Measurements from ENCODE around the gene MYO1H.
"Not testable (repeated sequence)": the region's sequence is repeated elsewhere in the genome, so short reads cannot be mapped to it uniquely, and the experiment has no call there.

MYO1H gene

DNA sequence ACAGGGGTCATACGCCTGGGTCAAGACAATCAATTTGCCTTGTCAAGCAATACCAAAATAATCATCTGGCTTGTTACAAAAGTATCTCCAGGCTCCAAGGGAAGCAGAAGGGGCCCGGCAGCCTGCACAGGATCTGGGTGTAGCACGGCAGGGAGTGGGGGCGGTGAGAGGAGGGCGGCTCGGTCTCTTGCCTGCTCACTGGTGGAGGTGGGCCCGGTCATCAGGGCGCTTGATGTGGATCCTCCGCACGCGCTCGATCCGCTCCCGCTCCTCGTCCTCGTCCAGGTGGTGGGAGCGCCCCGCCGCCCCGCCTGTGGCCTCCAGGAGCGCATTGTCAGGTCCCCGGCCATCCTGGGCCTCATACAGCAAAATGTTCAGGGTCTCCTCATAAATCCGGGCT, 103.7 kb downstream of the MYO1H start:
- DNase-seq: no peak

DNA sequence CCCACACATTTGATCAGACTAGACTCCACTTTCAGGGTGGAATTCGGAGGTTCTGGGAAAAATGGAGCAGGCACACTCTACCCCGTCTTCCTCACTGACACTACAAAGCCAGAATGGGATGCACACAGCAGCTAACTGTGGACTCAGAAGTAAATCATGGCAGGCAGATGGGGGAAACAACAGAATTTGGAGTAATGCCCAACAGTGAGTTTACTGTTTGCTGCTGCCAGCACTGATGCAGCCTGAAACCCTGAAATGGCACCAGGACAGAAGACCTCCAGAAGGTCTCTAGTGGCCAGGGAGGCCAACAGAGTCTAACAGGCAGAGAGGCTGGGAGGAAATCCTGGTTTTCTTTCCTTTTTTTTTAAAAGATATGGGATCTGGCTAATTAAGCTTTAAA, 104.8 kb downstream of the MYO1H start:
- DNase-seq: no peak

DNA sequence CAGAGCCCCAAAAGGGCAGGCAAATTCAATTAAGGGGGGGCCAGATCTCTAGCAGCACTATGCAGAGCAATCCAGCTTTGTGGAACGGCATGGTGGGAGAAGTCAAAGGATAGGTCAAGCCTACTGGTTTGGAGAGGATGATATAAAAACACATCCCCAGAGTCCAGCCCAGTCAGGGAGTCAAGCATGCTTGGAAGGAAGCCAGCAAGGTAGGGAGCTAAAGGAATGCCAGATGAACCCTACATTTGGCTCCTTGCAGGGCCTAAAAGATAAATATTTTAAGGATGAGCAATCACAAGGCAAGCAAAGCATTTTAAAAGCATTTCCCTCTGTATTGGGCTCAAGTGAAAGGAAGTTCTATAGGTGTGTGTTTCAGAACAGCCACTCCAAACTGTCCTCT, 108.0 kb downstream of the MYO1H start:
- no peak for DNase-seq

DNA sequence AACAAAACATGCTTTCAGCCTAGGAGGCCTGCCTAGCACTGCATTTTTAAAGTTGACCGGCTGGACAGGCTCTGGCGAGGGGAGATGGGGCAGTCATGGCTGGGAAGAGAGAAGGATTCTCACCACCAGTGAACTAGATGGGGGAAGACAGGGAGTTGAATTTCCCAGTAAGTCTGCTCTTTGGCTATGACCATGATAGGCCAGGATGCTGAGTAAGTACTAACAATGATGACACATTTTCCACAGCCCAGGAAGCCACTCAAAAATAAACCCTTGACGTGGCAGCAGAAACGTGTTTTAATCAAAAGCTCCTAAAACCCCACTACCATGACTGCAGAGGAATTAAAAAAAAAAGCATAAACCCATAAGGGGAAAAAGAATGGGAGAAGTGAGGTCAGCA, 110.4 kb downstream of the MYO1H start:
- no peak for DNase-seq

DNA sequence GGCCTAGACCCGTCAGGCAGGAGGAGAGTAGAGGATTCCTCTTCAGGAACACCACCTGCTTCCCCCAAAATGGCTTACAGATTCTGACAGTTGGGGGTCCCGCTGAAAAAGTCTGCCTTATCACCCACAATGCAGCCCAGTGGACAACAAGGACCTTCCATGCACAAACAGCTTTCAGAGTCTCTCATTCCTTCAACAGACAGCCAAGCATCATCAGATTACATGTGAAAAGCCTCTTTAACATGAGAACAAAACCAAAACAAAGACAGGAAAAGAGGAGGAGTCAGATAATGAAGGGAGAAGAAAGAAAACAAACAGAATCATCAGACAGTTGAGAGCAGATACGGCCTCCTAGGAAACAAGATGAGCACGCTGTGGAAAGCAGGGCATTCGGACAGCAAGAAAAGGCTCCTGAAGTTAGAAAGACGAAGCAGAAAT, 111.1 kb downstream of the MYO1H start:
- no peak for DNase-seq

DNA sequence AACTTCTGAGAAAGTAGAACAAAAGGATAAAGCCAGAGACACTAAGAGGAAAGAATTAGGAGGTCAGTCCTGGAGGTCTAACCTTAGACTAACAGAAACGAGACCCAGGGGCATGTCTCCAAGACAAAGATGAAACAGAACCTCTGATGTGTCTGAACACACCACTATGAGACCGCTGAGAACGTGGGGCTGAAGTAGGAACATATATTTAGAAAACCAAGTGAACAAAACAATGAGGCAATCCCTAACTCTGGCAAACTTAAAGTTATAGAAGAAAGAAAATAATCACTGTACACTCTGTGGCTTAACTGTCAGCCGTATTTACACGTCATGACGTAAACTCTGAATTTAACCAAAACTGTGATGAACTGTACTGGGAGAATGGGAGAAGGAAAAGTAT, 111.5 kb downstream of the MYO1H start:
- no peak for DNase-seq

DNA sequence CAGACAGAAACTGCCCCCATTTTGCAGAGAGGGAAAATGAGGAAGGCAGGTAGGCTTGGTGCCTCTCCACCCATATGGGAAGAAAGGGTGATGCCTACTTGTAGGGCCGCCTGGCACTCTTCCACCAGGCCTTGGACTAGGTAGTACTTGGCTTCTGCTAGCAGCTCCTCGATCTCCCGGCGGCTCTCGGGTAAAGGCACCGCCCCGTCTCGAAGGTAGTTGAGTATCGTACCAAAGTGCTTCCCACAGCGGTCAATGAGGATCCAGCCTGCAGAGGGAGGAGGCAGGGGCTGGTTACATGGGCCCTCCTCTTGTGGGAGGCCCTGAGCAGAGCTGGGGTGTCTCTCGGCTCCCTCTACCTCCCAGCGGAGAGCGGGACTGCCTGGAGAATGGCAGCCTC, 112.8 kb downstream of the MYO1H start:
- no peak for DNase-seq

DNA sequence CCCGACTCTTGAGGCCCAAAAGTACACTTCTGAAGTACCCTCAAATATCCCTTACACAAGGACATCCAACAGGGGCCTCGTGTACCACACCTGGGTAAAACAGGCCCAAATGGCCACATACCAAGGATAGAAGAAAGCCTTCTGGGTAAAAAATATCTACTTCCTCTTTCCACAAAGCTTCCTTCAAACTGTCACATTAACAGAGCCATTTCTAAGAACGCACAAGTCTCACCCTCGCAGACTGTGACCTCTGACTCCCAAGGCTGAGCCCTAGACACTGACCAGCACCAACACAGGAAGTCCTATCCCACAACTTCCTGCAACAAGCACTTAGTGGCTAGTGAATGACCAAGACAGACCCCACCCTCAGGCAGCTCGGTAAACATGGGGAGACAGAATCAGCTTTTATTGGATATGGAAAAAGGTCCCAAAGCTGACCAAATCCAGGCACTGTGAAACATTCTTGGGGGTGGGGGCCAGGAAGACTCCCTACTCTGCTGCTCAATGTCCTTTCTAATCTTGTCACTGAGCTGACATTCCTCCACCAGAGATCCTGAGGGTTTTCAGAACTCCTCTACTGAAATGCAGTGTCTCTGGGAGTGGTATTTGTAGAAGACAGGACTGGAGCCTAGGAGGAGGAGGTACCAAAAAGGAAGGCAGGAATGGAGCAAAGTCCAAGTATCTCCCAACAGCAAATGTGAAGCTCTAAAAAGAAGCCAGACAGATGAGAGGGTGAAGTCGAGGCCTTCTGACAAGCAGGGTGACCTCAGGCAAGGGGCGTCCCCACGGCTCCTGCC, 113.5 kb downstream of the MYO1H start:
- DNase-seq: no peak

DNA sequence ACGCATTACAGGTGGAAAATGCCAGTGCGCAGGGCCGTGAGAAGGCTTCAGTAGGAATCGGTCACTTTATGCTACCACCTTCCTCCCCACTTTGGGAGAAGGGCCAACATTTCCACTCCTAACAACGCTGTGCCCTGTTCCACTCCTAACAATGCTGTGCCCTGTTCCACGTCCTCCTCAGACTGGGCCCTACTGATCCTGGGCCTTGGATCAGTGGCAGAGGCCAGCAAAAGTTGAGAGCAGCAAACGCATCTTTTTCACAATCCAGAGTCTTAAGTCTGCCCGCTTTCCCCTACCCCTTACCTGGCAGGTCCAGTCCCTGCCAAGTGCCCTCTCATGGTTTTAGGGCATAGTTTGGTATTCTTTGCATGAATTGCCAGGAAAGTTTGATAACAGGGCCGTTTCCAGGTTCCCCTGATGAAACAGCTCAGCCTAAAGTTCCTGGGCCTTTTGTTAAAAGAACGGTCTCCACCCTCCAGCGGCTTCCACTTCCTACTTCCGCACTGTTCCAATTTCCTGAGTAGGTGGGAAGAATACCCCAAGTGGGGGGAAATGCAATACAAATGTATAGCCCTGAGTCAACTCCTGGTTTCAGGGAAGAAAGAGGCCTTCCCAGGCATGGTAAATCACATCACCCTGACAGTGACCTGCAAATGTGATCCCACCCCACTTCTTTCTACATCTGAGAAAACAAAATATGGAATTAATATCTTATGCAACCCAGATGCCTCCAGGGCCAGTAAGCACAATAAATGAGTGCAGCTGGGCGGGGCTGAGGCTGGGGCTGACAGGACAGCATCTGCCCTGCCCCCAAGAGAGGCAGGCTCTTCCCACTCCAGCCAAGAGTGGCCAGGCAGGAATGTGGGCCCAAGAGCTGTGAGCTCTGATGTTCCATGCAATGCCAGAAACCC, 114.4 kb downstream of the MYO1H start:
- DNase-seq: no peak

DNA sequence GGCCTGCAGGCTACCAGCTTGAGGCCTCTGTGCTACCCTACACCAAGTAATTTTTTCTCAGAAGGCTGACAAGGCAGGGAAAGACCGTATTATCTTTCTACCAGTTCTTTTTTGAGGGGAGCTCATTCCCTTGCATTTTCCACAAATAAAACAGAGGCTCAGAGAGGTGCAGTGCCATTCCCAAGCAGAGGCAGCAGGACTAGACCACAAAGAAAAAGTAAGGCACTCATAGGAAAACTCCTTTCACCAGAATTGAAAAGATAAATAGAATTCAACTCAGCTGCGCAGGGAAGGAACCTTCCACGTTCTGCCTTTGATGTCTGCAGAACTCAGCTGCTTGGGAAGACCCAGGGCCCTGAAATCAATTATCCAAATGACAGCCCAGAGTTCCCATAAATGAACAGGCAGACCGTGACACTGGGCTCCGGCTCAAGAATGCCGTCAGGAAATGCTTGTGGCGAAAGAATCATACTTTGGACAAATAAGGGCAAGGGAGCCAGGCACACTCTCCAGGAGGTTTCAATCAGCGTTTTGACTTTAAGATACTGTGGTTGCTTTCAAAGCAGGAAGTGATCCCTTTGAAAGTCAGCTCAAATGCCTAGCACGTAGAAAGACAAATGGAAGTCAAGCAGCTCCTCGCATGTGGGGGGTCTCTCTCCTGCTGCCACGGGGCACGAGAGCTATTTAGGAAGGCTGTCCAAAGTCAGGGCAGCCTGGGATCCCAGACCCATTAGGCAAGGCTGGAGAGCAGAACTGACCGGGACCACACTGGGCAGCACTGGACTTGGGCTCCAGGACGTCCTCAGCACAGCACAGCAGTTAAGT, 115.4 kb downstream of the MYO1H start:
- DNase-seq: no peak

DNA sequence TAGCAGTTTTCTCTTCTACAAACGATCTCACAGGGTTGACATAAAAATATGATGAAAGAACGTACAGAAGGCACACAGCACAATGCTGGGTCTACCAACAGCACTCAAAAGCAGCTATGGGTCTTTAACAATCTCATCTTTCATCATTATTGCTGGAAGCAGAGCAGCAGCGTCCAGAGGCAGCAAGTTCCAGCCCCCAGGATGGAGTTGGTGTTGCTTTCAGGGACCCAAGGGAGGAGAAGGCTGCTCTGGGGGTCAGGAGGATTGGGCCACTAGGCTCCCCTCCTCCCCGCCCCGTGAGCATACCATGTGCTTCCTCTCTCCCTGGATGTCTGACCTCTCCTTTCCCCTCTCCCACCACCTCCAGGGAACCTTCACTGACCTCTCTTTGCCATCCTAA, 116.1 kb downstream of the MYO1H start:
- DNase-seq: no peak

DNA sequence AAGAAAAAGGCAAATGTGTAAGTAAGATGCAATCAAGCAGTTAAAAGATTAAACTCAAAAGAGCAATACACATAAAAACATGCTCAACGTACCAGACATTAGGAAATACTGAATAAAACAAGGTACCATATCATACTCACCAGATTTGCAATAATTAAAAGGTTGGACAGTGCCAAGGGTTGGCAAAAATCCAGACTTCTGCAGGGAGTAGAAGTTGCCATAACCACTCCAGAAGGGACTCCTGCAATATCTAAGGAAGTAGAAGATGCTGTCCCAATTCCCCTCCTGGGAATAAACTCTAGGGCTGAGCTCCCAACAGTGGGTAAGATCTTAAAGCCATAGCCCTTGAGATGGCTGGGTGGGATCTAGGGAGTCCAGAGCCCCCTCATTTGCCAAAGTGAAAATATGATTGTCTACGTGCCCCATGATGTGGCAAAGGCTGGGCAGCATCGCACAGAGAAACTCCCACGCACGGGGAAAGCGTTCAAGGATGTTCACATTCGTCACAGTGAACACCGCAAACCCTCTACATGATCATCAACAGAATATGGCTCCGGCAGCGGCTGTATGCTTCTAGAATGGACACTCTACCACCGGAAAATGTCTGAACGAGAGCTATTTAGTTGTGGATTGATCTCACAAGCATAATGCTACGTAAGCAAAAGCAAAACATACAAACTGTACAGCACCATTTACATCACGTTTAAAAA, 117.1 kb downstream of the MYO1H start:
- no peak for DNase-seq

DNA sequence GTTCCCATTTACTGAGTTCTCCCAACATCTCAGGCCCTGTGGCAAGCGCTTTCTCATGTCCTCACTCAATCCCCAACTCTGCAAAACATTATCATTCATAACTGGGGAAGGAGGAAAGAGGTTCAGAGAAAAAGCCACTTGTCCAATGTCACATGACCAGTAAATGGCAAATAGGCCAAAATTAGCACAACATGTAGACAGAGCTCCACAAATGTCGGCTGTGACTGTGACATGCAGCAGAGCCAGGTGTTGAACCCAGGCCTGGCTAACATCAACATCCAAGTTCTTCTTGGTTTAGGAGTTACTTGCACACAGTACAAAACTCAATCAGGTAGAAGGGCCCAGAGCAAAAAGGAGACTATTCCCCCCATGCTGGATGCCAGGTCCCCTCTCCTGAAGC, 118.6 kb downstream of the MYO1H start:
- no peak for DNase-seq

DNA sequence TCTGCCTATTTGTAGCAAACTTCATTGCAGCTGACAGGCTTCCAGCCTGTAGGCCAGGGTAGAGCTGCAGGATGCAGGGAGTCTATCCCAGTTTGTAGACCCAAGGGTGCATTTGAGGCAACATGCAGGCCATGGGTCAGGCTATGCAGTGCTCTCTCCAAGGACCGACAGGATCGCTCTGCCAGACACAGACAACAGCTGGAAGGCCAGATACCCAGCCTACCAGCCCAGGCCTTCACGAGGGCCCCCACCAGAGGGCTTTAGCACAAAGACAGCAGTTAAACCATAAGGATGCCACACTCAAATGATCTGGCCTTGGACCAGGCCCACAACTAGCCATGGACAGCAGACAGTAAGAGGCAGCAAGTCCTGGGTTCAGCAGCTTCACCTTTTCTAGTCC, 119.1 kb downstream of the MYO1H start:
- no peak for DNase-seq

DNA sequence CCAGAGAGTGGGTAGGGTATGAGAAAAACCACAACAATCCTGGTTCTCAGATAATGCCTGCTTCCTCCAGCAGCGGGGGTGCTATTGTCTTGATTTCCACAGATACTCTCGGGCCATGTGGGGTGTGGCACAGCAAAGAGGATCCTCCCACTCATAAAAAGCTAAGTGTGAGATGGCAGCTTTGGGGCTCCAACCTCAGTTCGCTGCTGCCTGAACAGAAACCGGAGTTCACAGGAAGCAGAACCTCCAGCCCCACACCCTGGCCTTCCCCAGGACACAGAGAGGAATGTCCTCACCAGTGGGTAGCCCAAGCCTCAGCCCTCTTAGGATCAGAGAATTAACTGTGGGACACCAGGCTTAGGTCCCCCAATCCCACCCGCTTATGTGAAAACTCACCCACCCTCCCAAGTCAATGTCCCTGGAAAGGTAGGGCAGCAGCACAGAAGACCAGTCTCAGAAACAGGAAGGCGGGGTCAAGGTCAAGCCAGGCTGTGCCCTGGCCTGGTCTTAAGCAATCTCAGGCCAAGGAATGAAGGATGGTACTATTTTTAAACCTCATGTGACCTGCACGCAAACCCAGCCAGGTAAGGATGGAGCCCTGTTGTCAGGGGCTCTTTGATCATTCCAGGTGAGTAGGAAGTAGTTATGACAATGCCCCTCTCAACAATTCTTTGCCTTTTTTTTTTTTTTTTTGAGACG, 120.4 kb downstream of the MYO1H start:
- DNase-seq: no peak

DNA sequence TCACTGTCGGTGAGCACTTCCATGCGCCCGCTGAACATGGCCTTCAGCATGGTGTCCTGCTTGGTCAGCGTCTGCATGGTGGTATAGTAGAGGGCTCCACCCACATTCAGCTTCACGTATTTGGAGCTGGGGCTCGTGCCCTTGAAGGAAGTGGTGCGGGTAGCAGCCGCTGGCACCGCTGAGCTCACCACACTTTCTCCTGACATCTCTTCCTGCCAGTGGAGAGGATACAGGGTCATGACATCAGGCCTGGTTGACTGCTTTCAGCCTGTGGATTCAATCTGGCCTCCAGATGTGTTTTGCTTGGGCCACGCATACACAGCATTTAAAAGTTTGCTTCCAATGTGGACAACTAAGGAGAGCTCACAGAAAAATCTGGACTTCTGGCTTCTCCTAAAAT, 121.8 kb downstream of the MYO1H start:
- DNase-seq: no peak

DNA sequence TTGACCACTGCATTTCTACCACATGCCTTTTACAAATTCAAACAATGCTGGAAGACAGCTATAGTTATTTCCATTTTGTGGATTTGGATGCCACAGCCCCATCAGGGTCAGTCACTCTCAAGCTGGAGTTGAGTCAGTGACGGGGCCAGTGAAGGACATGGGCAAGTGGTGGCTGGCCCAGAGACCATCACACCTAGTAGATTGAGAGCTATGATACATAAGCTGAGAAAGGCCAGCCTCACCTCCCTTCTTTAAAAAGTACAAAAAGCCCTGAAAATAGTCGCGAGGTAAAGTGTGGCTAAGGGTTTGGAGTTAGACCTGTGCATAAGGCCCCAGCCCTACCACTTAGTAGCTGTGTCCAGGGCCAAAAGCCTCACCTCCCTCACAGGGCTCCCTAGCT, 125.3 kb downstream of the MYO1H start:
- no peak for DNase-seq

DNA sequence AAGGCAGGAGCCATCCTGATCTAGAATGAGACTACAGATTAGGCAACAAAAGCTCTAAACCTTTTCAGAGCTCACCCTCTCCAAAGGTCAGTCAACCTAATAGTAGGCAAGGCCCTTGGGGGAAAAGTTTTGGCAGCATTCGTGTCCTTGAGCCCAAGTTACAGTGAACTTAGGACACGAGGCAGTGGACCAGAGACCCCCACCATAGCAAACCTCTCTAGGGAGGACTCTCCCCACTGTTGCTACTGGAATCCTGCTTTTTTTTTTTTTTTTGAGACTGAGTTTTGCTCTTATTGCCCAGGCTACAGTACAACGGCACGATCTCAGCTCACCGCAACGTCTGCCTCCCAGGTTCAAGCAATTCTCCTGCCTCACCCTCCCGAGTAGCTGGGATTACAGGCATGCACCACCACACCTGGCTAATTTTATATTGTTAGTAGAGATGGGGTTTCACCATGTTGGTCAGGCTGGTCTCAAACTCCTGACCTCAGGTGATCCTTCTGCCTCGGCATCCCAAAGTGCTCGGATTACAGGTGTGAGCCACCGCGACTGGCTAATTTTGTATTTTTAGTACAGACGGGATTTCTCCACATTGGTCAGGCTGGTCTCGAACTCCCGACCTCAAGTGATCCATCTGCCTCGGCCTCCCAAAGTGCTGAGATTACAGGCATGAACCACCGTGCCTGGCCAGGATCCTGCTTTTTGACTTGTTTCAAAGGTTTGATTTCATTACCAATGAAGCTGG, 126.0 kb downstream of the MYO1H start:
- not testable (repeated sequence) for DNase-seq

DNA sequence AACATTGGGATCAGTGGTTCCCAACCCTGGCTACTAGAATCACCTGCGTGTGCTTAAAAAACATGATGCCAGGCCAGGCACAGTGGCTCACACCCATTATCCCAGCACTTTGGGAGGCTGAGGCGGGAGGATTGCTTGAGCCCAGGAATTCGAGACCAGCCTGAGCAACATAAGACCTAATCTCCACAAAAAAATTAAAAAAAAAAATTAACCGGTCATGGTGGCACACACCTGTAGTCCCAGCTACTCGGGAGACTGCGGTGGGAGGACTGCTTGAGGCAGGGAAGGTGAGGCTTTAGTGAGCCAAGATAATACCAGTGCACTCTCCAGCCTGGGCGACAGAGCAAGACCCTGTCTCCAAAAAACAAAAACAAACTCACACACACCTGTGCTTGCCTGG, 127.4 kb downstream of the MYO1H start:
- no peak for DNase-seq

DNA sequence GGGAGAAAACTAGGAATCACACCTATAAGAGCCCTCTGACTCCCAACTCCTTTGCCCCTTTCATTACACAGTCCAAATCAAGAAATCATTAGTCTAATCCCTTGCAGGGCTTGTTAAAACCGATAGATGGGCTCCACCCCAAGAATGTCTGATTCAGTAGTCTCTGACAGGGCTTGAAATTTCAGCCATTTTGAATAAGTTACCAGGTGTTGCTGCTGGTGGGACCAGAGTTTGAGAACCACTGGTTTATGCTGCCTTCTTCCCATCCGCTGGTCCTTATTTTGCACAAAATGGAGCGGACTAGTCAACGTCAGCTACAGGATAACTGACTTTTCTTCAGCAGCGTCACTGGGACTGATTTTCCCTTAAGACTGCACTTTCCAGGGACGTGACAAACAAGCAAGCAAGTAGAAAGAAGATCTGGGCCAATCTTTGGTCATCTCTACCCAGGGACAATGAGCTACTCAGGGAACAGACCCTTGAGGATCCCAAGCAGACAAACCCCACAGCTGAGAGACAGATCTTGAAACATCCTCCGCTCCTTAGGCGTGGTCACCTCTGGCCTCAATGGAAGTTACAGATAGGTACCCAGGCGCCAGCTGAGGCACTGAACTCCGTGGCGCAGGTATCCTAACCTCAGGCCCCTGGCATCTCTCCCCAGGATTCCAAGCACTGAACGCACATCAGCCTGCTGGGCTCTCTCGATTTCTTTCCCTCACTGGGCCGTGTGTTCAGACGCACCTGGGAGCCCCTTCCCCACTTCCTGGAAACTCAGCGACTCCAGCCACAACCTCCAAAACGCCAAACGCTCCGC, 128.5 kb downstream of the MYO1H start:
- DNase-seq: no peak
